ENCODE results near the gene CCDC47. TPM values are rescaled to one million over a fixed set of nuclear protein-coding genes. Genes with fewer than 3 reads are reported as not detected.

CCDC47 gene
- total RNA-seq, 2 donors from 2014 or later, result 40.2 to 101 TPM

- peaks cover 96% of the 10 kb centered on the region for H3K36me3 ChIP-seq
- H3K9me3 ChIP-seq, result no peaks in the 10 kb centered on the region
- no peak for TF ChIP-seq CTCF (IDR thresholded peaks at IDR 0.05)
- DNase-seq (ENCODE audit: low spot score) (no peak), ATAC-seq (ENCODE audit: insufficient number of reproducible peaks, low FRiP score, low read depth) (no peak)
- no peak overlapping the region for H3K27ac ChIP-seq
- H3K4me1 ChIP-seq (ENCODE audit: control insufficient read depth in 1 of 2, low read depth in 2 of 2), result no peaks in the 10 kb centered on the region
- no peak overlapping the region for H3K4me3 ChIP-seq
- no peaks in the 10 kb centered on the region for H3K27me3 ChIP-seq (replicated peaks; ENCODE audit: insufficient read depth)
Measured at GRCh38 chr17:63819585-63820537, 46.5 kb upstream of the CCDC47 start.

GRCh38 chr17:63819131-63819530 lies 45.7 kb upstream of the CCDC47 start:
- Histone ChIP-seq H3K36me3 (peaks cover 95% of the 10 kb centered on the region), H3K27ac (no peak overlapping the region), H3K4me1 (ENCODE audit: control insufficient read depth in 1 of 2, low read depth in 2 of 2) (no peaks in the 10 kb centered on the region), H3K9me3 (no peaks in the 10 kb centered on the region), H3K4me3 (no peak overlapping the region), H3K27me3 (replicated peaks; ENCODE audit: insufficient read depth) (no peaks in the 10 kb centered on the region)
- ATAC-seq (ENCODE audit: insufficient number of reproducible peaks, low FRiP score, low read depth), result no peak
- DNase-seq (ENCODE audit: low spot score), result no peak
- no peak for TF ChIP-seq CTCF (IDR thresholded peaks at IDR 0.05)

GRCh38 chr17:63817736-63818385 lies 44.5 kb upstream of the CCDC47 start:
- no peak overlapping the region for H3K4me3 ChIP-seq
- no peaks in the 10 kb centered on the region for H3K9me3 ChIP-seq
- H3K27me3 ChIP-seq (replicated peaks; ENCODE audit: insufficient read depth), result no peaks in the 10 kb centered on the region
- H3K27ac ChIP-seq, result no peak overlapping the region
- TF ChIP-seq CTCF (IDR thresholded peaks at IDR 0.05), result no peak
- DNase-seq (ENCODE audit: low spot score) (no peak), ATAC-seq (ENCODE audit: insufficient number of reproducible peaks, low FRiP score, low read depth) (no peak)
- H3K36me3 ChIP-seq, result peaks cover 95% of the 10 kb centered on the region
- no peaks in the 10 kb centered on the region for H3K4me1 ChIP-seq (ENCODE audit: control insufficient read depth in 1 of 2, low read depth in 2 of 2)

- Histone ChIP-seq H3K27ac (no peak overlapping the region), H3K9me3 (no peaks in the 10 kb centered on the region), H3K27me3 (replicated peaks; ENCODE audit: insufficient read depth) (no peaks in the 10 kb centered on the region), H3K4me1 (ENCODE audit: control insufficient read depth in 1 of 2, low read depth in 2 of 2) (no peaks in the 10 kb centered on the region), H3K36me3 (peaks cover 96% of the 10 kb centered on the region), H3K4me3 (no peak overlapping the region)
- no peak for TF ChIP-seq CTCF (IDR thresholded peaks at IDR 0.05)
- DNase-seq (ENCODE audit: low spot score), result no peak
- ATAC-seq (ENCODE audit: insufficient number of reproducible peaks, low FRiP score, low read depth), result no peak
Measured at GRCh38 chr17:63816669-63817068, 43.3 kb upstream of the CCDC47 start.

GRCh38 chr17:63816123-63816522 lies 42.7 kb upstream of the CCDC47 start:
- TF ChIP-seq CTCF (IDR thresholded peaks at IDR 0.05), result no peak
- H3K9me3 ChIP-seq, result no peaks in the 10 kb centered on the region

More at GRCh38 chr17:63816123-63816522, 42.7 kb upstream of the CCDC47 start:
- H3K4me1 ChIP-seq (ENCODE audit: control insufficient read depth in 1 of 2, low read depth in 2 of 2), result no peaks in the 10 kb centered on the region
- H3K4me3 ChIP-seq, result no peak overlapping the region
- peaks cover 96% of the 10 kb centered on the region for H3K36me3 ChIP-seq
- ATAC-seq (ENCODE audit: insufficient number of reproducible peaks, low FRiP score, low read depth) (no peak), DNase-seq (ENCODE audit: low spot score) (no peak)
- H3K27me3 ChIP-seq (replicated peaks; ENCODE audit: insufficient read depth), result no peaks in the 10 kb centered on the region
- H3K27ac ChIP-seq, result no peak overlapping the region
